NCI-H2107 treated with DMSO at 0.1 percent for 48 hours (cell line): ENCODE data around the gene F9.

Experiments
- DNase-seq: peaks from one replicate; lab custom pipeline; 2025; ENCODE audit not compliant: unreplicated experiment; lab: John Stamatoyannopoulos, UW

Gene F9

GRCh38 chrX:139596068-139596467 is 65.5 kb downstream of the F9 start:
- no peak for DNase-seq

GRCh38 chrX:139600105-139600504 is 69.6 kb downstream of the F9 start:
- no peak for DNase-seq
